ENCODE results near the gene PRICKLE2. TPM values are rescaled to one million over a fixed set of nuclear protein-coding genes. Genes with fewer than 3 reads are reported as not detected.

Gene PRICKLE2
- total RNA-seq, 1 experiment from 2014 or later, result 1.9 TPM

GRCh38 chr3:64125561-64125960 is 99.7 kb downstream of the PRICKLE2 start:
- Mint-ChIP-seq H3K27me3 (ENCODE audit: unreplicated experiment) (no peaks in the 10 kb centered on the region), H3K4me1 (ENCODE audit: low read depth, unreplicated experiment) (no peaks in the 10 kb centered on the region), H3K27ac (ENCODE audit: unreplicated experiment) (no peak overlapping the region), H3K4me3 (ENCODE audit: low read depth, unreplicated experiment) (no peak overlapping the region), H3K36me3 (ENCODE audit: insufficient read depth, unreplicated experiment) (no peaks in the 10 kb centered on the region), H3K9me3 (ENCODE audit: low read depth, unreplicated experiment) (no peaks in the 10 kb centered on the region)
- TF ChIP-seq CTCF (IDR thresholded peaks at IDR 0.05; ENCODE audit: unreplicated experiment), result no peak
- DNase-seq, result no peak
- intact Hi-C loops (cut with micrococcal nuclease; ENCODE audit: unreplicated experiment), result no loop called here
- BruUV-seq (replicated peaks), result no TSS peak
- CTCF ChIA-PET, result no interaction called here

GRCh38 chr3:64123931-64124330 is 101.3 kb downstream of the PRICKLE2 start:
- H3K9me3 Mint-ChIP-seq (ENCODE audit: low read depth, unreplicated experiment), result no peaks in the 10 kb centered on the region
- no peak overlapping the region for H3K27ac Mint-ChIP-seq (ENCODE audit: unreplicated experiment)
- no peak for DNase-seq
- peaks cover 11% of the 10 kb centered on the region for H3K27me3 Mint-ChIP-seq (ENCODE audit: unreplicated experiment)
- intact Hi-C loops (cut with micrococcal nuclease; ENCODE audit: unreplicated experiment), result no loop called here
- CTCF ChIA-PET, result no interaction called here
- H3K36me3 Mint-ChIP-seq (ENCODE audit: insufficient read depth, unreplicated experiment), result no peaks in the 10 kb centered on the region
- no TSS peak for BruUV-seq (replicated peaks)
- H3K4me1 Mint-ChIP-seq (ENCODE audit: low read depth, unreplicated experiment), result no peaks in the 10 kb centered on the region
- H3K4me3 Mint-ChIP-seq (ENCODE audit: low read depth, unreplicated experiment), result no peak overlapping the region
- TF ChIP-seq CTCF (IDR thresholded peaks at IDR 0.05; ENCODE audit: unreplicated experiment), result no peak

- intact Hi-C loops (cut with micrococcal nuclease; ENCODE audit: unreplicated experiment), result no loop called here
- Mint-ChIP-seq H3K36me3 (ENCODE audit: insufficient read depth, unreplicated experiment) (no peaks in the 10 kb centered on the region), H3K27ac (ENCODE audit: unreplicated experiment) (no peak overlapping the region), H3K4me1 (ENCODE audit: low read depth, unreplicated experiment) (no peaks in the 10 kb centered on the region), H3K9me3 (ENCODE audit: low read depth, unreplicated experiment) (no peaks in the 10 kb centered on the region), H3K27me3 (ENCODE audit: unreplicated experiment) (peaks cover 25% of the 10 kb centered on the region), H3K4me3 (ENCODE audit: low read depth, unreplicated experiment) (no peak overlapping the region)
- BruUV-seq (replicated peaks), result no TSS peak
- CTCF ChIA-PET, result no interaction called here
- no peak for TF ChIP-seq CTCF (IDR thresholded peaks at IDR 0.05; ENCODE audit: unreplicated experiment)
- no peak for DNase-seq
Observed at GRCh38 chr3:64122476-64122875, 102.8 kb downstream of the PRICKLE2 start.

- H3K4me1 Mint-ChIP-seq (ENCODE audit: low read depth, unreplicated experiment), result no peaks in the 10 kb centered on the region
- no peak overlapping the region for H3K27ac Mint-ChIP-seq (ENCODE audit: unreplicated experiment)
- intact Hi-C loops (cut with micrococcal nuclease; ENCODE audit: unreplicated experiment), result no loop called here
- H3K4me3 Mint-ChIP-seq (ENCODE audit: low read depth, unreplicated experiment), result no peak overlapping the region
- BruUV-seq (replicated peaks), result no TSS peak
- no peaks in the 10 kb centered on the region for H3K36me3 Mint-ChIP-seq (ENCODE audit: insufficient read depth, unreplicated experiment)
- no peaks in the 10 kb centered on the region for H3K9me3 Mint-ChIP-seq (ENCODE audit: low read depth, unreplicated experiment)
- peaks cover 32% of the 10 kb centered on the region for H3K27me3 Mint-ChIP-seq (ENCODE audit: unreplicated experiment)
- CTCF ChIA-PET, result no interaction called here
- no peak for DNase-seq
- TF ChIP-seq CTCF (IDR thresholded peaks at IDR 0.05; ENCODE audit: unreplicated experiment), result no peak
Observed at GRCh38 chr3:64121750-64122311, 103.4 kb downstream of the PRICKLE2 start.

All from Calu3 (cell line).